Ectodermal cell (in vitro differentiated cells): ENCODE data around the gene SH3BP5.

Experiments
- H3K27ac ChIP-seq: 2 replicates; pipeline ENCODE4 v1.7.0; 2013; ENCODE audit warnings: mild to moderate bottlenecking, low read depth, low read length; ENCODE audit not compliant: insufficient read depth, poor library complexity, severe bottlenecking
- H3K27me3 ChIP-seq: 2 replicates; pipeline ENCODE4 v1.7.0; 2013; ENCODE audit warnings: mild to moderate bottlenecking, low read length; ENCODE audit not compliant: insufficient read depth, control insufficient read depth, poor library complexity, severe bottlenecking
- H3K36me3 ChIP-seq: one replicate; pipeline ENCODE4 v1.7.0; 2013; ENCODE audit warnings: low read length; ENCODE audit not compliant: control insufficient read depth, insufficient read depth
- H3K4me1 ChIP-seq: one replicate; pipeline ENCODE4 v1.7.0; 2013; ENCODE audit warnings: low read length; ENCODE audit not compliant: control insufficient read depth, insufficient read depth
- H3K4me3 ChIP-seq: 2 replicates; pipeline ENCODE4 v1.7.0; 2013; ENCODE audit warnings: low read depth, low read length, control low read depth; ENCODE audit not compliant: insufficient read depth
- H3K9me3 ChIP-seq: 2 replicates; pipeline ENCODE4 v1.7.0; 2013; ENCODE audit warnings: mild to moderate bottlenecking, low read length, moderate library complexity; ENCODE audit not compliant: control insufficient read depth
- WGBS, 2 experiments: methylation state at CpG; one replicate each; pipeline ENCODE4 v1.1.7; 2013; ENCODE audit warnings: missing lambda C conversion rate in 2 of 2; 5-methylcytosine and 5-hydroxymethylcytosine counted together

The SH3BP5 gene

DNA sequence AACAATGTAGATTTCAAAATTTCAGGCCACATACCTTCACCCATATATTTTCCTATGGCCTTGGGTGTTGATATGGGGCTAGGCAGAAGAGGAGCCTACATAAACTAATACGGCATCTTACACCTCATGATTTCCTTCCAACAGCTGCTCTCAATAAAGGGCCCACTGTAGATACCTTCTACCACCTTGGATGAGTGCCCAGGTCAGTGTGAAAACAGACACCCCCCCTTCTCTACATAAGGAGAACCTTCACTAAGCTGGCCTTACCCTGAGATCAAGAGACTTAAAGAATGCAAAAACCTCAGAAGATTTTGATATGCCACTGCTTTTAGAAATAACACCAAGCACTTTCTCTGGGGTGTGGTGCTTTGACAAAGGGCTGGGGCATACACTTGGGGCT is 42.7 kb downstream of the SH3BP5 start:
- WGBS, 2 experiments, result 85 to 91% methylated on average over 1 of the region's 1 CpG
- H3K4me3 ChIP-seq, result no peak overlapping the region
- no peak overlapping the region for H3K27ac ChIP-seq
- no peaks in the 10 kb centered on the region for H3K4me1 ChIP-seq
- H3K27me3 ChIP-seq, result no peaks in the 10 kb centered on the region
- H3K36me3 ChIP-seq, result no peaks in the 10 kb centered on the region
- no peaks in the 10 kb centered on the region for H3K9me3 ChIP-seq

DNA sequence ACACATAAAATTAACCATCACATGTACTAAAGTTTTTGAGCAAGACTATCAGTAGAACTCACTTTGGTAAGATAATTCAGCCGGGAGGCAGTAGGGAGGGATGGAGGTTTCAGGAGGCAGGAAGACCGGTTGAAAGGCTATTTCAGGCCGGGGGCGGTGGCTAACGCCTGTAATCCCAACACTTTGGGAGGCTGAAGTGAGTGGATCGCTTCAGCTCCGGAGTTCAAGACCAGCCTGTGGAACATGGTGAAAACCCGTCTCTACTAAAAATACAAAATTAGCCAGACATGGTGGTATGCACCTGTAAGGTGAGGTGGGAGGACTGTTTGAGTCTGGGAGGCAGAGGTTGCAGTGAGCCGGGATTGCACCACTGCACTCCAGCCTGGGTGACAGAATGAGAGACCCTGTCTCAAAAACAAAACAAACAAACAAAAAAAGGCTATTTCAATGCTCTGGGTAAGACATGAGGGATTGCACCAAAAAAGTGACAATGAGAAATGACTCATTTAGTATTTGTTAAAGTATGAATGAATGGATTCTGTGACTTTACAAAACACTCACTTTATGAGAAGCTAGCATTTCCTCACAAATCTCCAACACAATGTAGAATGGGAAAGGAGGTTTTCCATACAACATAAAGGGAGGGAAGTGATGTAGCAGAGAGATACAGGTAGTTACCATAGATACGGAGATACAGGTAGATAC is 43.9 kb downstream of the SH3BP5 start:
- 92 to 95% methylated on average over 10 of the region's 10 CpGs for WGBS, 2 experiments
- no peak overlapping the region for H3K27ac ChIP-seq
- no peaks in the 10 kb centered on the region for H3K4me1 ChIP-seq
- no peaks in the 10 kb centered on the region for H3K36me3 ChIP-seq
- H3K4me3 ChIP-seq, result no peak overlapping the region
- H3K9me3 ChIP-seq, result no peaks in the 10 kb centered on the region
- no peaks in the 10 kb centered on the region for H3K27me3 ChIP-seq

DNA sequence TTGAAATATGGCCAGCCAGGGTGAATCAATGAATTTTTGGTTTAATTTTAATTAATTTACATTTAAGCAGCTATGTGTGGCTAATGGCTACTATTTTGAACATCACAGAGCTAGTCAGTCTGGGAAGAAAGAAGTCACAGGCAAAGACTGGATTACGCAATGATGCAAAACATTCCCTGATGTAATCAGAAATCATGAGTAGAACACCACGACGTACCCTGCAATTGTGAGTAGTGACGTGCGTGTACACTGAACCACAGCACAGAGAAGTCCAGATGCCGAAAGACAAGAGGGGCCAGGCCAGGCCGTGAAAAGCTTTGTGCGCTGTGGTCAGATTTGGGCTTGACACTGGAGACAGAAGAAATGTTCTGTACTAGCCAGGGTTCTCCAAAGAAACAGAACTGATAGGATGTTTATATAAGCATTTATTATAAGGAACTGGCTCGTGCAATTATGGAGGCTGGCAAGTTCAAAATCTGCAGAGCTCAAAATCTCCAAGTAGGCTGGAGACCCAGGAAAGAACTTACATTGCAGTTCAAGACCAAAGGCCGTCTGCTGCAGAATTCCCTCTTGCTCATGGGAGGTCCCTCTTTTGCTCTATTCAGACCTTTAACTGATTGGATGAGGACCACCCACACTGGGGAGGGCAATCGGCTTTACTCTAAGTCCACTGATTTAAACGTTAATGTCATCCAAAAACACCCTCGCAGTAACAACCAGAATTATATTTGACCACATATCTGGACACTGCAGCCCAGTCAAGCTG is 44.6 kb downstream of the SH3BP5 start:
- H3K27ac ChIP-seq, result no peak overlapping the region
- no peak overlapping the region for H3K4me3 ChIP-seq
- no peaks in the 10 kb centered on the region for H3K36me3 ChIP-seq
- no peaks in the 10 kb centered on the region for H3K27me3 ChIP-seq
- no peaks in the 10 kb centered on the region for H3K4me1 ChIP-seq
- no peaks in the 10 kb centered on the region for H3K9me3 ChIP-seq
- 92 to 93% methylated on average over 13 of the region's 13 CpGs for WGBS, 2 experiments

DNA sequence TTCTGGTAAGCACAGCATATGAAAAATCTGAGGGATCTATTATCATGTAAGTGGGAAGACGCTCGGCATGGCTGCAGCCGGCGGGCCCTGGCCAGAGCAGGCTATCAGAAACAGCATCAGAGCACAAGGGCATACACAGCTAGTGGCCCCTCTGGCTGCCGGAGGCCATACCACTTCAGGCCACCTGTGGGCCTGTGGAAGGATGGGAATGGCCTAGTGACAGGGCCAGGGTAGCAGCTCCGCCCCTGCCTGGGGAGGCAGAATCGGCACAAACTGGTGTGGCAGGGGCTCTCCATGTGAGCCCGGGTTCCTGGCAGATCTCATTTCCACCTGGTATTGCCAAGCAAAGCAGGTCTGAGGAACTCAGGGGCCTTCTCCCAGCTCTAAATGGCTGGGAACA is 46.4 kb downstream of the SH3BP5 start:
- Histone ChIP-seq H3K9me3 (no peaks in the 10 kb centered on the region), H3K27me3 (no peaks in the 10 kb centered on the region), H3K27ac (no peak overlapping the region), H3K4me3 (no peak overlapping the region), H3K4me1 (no peaks in the 10 kb centered on the region), H3K36me3 (no peaks in the 10 kb centered on the region)
- WGBS, 2 experiments, result 73 to 76% methylated on average over 8 of the region's 8 CpGs

GRCh38 chr3:15284121-15284889 is 48.1 kb downstream of the SH3BP5 start:
- peaks cover 9% of the 10 kb centered on the region for H3K4me1 ChIP-seq
- H3K4me3 ChIP-seq, result no peak overlapping the region
- no peaks in the 10 kb centered on the region for H3K9me3 ChIP-seq
- H3K27ac ChIP-seq, result no peak overlapping the region
- no peaks in the 10 kb centered on the region for H3K36me3 ChIP-seq
- H3K27me3 ChIP-seq, result no peaks in the 10 kb centered on the region
- WGBS, 2 experiments, result 92 to 96% methylated on average over 5 of the region's 5 CpGs

GRCh38 chr3:15283702-15284101 is 48.7 kb downstream of the SH3BP5 start:
- Histone ChIP-seq H3K4me1 (peaks cover 12% of the 10 kb centered on the region), H3K4me3 (no peak overlapping the region), H3K27me3 (no peaks in the 10 kb centered on the region), H3K9me3 (no peaks in the 10 kb centered on the region), H3K27ac (no peak overlapping the region), H3K36me3 (no peaks in the 10 kb centered on the region)
- WGBS, 2 experiments, result 95 to 100% methylated on average over 1 of the region's 1 CpG

GRCh38 chr3:15281817-15282216 is 50.6 kb downstream of the SH3BP5 start:
- H3K27ac ChIP-seq, result no peak overlapping the region
- 91 to 95% methylated on average over 9 of the region's 9 CpGs for WGBS, 2 experiments
- no peak overlapping the region for H3K4me3 ChIP-seq
- H3K36me3 ChIP-seq, result no peaks in the 10 kb centered on the region
- no peaks in the 10 kb centered on the region for H3K27me3 ChIP-seq
- peaks cover 23% of the 10 kb centered on the region for H3K4me1 ChIP-seq
- H3K9me3 ChIP-seq, result no peaks in the 10 kb centered on the region

DNA sequence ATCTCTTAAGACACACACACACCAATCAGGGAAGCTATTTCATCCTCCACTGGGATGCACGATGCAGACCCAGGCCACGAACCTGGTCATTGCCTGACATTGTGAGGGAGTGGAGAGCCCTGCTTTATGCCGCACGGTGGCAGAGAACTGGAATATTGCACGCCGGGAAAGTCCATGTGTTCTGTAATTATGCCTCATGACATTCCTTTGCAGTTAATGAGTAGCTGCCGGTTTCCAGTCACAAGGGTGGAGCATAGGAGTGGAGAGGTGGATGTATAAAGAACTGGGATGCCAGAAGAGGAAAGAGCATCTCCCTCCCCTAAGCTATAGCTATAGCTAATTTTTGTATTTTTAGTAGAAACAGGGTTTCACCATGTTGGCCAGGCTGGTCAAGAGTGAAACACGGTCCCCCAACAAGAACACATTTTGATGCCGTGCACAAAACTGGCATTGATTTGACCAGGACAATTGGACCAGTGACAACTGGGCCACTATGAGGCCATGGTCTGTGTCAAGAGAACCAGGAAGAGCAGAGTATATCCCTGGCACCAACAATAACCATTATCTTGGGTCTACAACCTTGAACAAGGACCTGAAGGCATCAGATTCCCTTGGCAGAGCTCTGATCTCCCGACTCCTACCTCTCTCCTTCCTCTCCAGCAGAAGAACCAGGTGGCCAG is 51.4 kb downstream of the SH3BP5 start:
- H3K36me3 ChIP-seq, result no peaks in the 10 kb centered on the region
- no peak overlapping the region for H3K27ac ChIP-seq
- 95 to 96% methylated on average over 10 of the region's 10 CpGs for WGBS, 2 experiments
- H3K27me3 ChIP-seq, result no peaks in the 10 kb centered on the region
- H3K9me3 ChIP-seq, result no peaks in the 10 kb centered on the region
- no peak overlapping the region for H3K4me3 ChIP-seq
- H3K4me1 ChIP-seq, result peaks cover 23% of the 10 kb centered on the region

- Histone ChIP-seq H3K9me3 (no peaks in the 10 kb centered on the region), H3K4me1 (peaks cover 23% of the 10 kb centered on the region), H3K4me3 (no peak overlapping the region), H3K36me3 (no peaks in the 10 kb centered on the region), H3K27ac (no peak overlapping the region), H3K27me3 (no peaks in the 10 kb centered on the region)
- 74 to 76% methylated on average over 12 of the region's 12 CpGs for WGBS, 2 experiments
These were observed 52.5 kb downstream of the SH3BP5 start for GRCh38 chr3:15279671-15280402.
